H9 (cell line): ENCODE measurements around the gene SP140. TPM values are rescaled to one million over a fixed set of nuclear protein-coding genes. Genes with fewer than 3 reads are reported as not detected.

Experiments
- DNase-seq: peaks from one replicate; pipeline ENCODE4 v3.0.0-alpha.2; 2017
- H2AFZ ChIP-seq: one replicate; pipeline ENCODE4 v1.6.1; 2013; ENCODE audit warnings: mild to moderate bottlenecking, low read length, control low read depth, moderate library complexity
- H2AK5ac ChIP-seq: 2 replicates; pipeline ENCODE4 v1.6.1; 2013; ENCODE audit warnings: low read length, control low read depth, mixed read lengths; ENCODE audit not compliant: insufficient read length
- H2BK120ac ChIP-seq: one replicate; pipeline ENCODE4 v1.6.1; 2013; ENCODE audit warnings: low read depth, mild to moderate bottlenecking, low read length, control low read depth, inconsistent platforms; ENCODE audit not compliant: poor library complexity, severe bottlenecking
- H2BK12ac ChIP-seq: 2 replicates; pipeline ENCODE4 v1.6.1; 2013; ENCODE audit warnings: low read length, control low read depth, mixed read lengths, low read depth; ENCODE audit not compliant: insufficient read length
- H2BK15ac ChIP-seq: 2 replicates; pipeline ENCODE4 v1.6.1; 2013; ENCODE audit warnings: low read depth, low read length, control low read depth
- H2BK20ac ChIP-seq: one replicate; pipeline ENCODE4 v1.6.1; 2013; ENCODE audit warnings: low read depth, mild to moderate bottlenecking, low read length, control low read depth, inconsistent platforms; ENCODE audit not compliant: poor library complexity, severe bottlenecking
- H2BK5ac ChIP-seq: 2 replicates; pipeline ENCODE4 v1.6.1; 2013; ENCODE audit warnings: low read length, control low read depth, mixed read lengths; ENCODE audit not compliant: insufficient read length
- H3K14ac ChIP-seq: 2 replicates; pipeline ENCODE4 v1.6.1; 2013; ENCODE audit warnings: low read length, control low read depth; ENCODE audit not compliant: insufficient read depth
- H3K18ac ChIP-seq: 2 replicates; pipeline ENCODE4 v1.6.1; 2013; ENCODE audit warnings: low read depth, mild to moderate bottlenecking, mixed read lengths, low read length, control low read depth; ENCODE audit not compliant: insufficient read length
- H3K23ac ChIP-seq: 2 replicates; pipeline ENCODE4 v1.6.1; 2013; ENCODE audit warnings: low read length, control low read depth, mixed read lengths, low read depth; ENCODE audit not compliant: insufficient read length
- H3K23me2 ChIP-seq: 2 replicates; pipeline ENCODE4 v1.6.1; 2013; ENCODE audit warnings: low read depth, mild to moderate bottlenecking, mixed read lengths, low read length, control low read depth; ENCODE audit not compliant: insufficient read length, poor library complexity, severe bottlenecking
- H3K27ac ChIP-seq: 2 replicates; pipeline ENCODE4 v1.5.1; 2013; ENCODE audit warnings: low read length, control low read depth, mixed read lengths, low read depth; ENCODE audit not compliant: insufficient read length
- H3K27me3 ChIP-seq: 2 replicates; pipeline ENCODE4 v1.6.1; 2013; ENCODE audit warnings: low read length, control low read depth, inconsistent platforms; ENCODE audit not compliant: insufficient read depth
- H3K4ac ChIP-seq: 2 replicates; pipeline ENCODE4 v1.6.1; 2013; ENCODE audit warnings: low read depth, mild to moderate bottlenecking, control low read depth, inconsistent platforms, low read length, moderate library complexity
- H3K4me1 ChIP-seq: 2 replicates; pipeline ENCODE4 v1.6.1; 2013; ENCODE audit warnings: low read length, control low read depth, inconsistent platforms; ENCODE audit not compliant: insufficient read depth
- H3K4me2 ChIP-seq: 2 replicates; pipeline ENCODE4 v1.6.1; 2013; ENCODE audit warnings: low read length, control low read depth, mixed read lengths; ENCODE audit not compliant: insufficient read length, insufficient read depth
- H3K56ac ChIP-seq: 2 replicates; pipeline ENCODE4 v1.6.1; 2013; ENCODE audit warnings: low read depth, mild to moderate bottlenecking, mixed read lengths, low read length, control low read depth; ENCODE audit not compliant: insufficient read length
- H3K79me1 ChIP-seq: 2 replicates; pipeline ENCODE4 v1.6.1; 2013; ENCODE audit warnings: low read depth, mild to moderate bottlenecking, moderate library complexity, low read length, control low read depth, inconsistent platforms; ENCODE audit not compliant: insufficient read depth, poor library complexity, severe bottlenecking
- H3K79me2 ChIP-seq: 2 replicates; pipeline ENCODE4 v1.6.1; 2013; ENCODE audit warnings: low read length, control low read depth, inconsistent platforms; ENCODE audit not compliant: insufficient read depth
- H3K9ac ChIP-seq: 2 replicates; pipeline ENCODE4 v1.6.1; 2013; ENCODE audit warnings: low read length, control low read depth, mixed read lengths; ENCODE audit not compliant: insufficient read length; ENCODE audit errors: extremely low read depth
- H3K9me3 ChIP-seq: one replicate; pipeline ENCODE4 v1.6.1; 2013; ENCODE audit warnings: low read depth, low read length, inconsistent platforms; ENCODE audit not compliant: control insufficient read depth
- H3T11ph ChIP-seq: one replicate; pipeline ENCODE4 v1.6.1; 2013; ENCODE audit warnings: mild to moderate bottlenecking, low read length, control low read depth, inconsistent platforms
- H4K20me1 ChIP-seq: one replicate; pipeline ENCODE4 v1.6.1; 2013; ENCODE audit not compliant: control insufficient read depth, insufficient read length, insufficient read depth
- H4K5ac ChIP-seq: 2 replicates; pipeline ENCODE4 v1.6.1; 2013; ENCODE audit warnings: low read depth, mild to moderate bottlenecking, mixed read lengths, low read length, control low read depth; ENCODE audit not compliant: insufficient read length
- H4K8ac ChIP-seq: replicated peaks from 2 replicates; pipeline ENCODE4 v1.6.1; 2013; ENCODE audit warnings: low read length, control low read depth, mixed read lengths, low read depth; ENCODE audit not compliant: insufficient read length
- H4K91ac ChIP-seq: 2 replicates; pipeline ENCODE4 v1.6.1; 2013; ENCODE audit warnings: low read depth, mild to moderate bottlenecking, moderate library complexity, mixed read lengths, low read length, control low read depth; ENCODE audit not compliant: insufficient read length
- H3K27ac Mint-ChIP-seq, 3 experiments: 2 replicates in 2 of 3; 3 replicates in 1 of 3; pipeline ENCODE4 v1.8.0; 2020 to 2021; ENCODE audit warnings: mixed read lengths in 3 of 3, mild to moderate bottlenecking in 1 of 3, moderate library complexity in 1 of 3
- H3K27me3 Mint-ChIP-seq: 2 replicates; pipeline ENCODE4 v1.8.0; 2021; ENCODE audit warnings: low read depth, mild to moderate bottlenecking, moderate library complexity, mixed read lengths
- H3K36me3 Mint-ChIP-seq, 3 experiments: 2 replicates in 2 of 3; 3 replicates in 1 of 3; pipeline ENCODE4 v1.8.0; 2020 to 2021; ENCODE audit warnings: low read depth in 3 of 3, mixed read lengths in 3 of 3; ENCODE audit not compliant: insufficient read depth in 1 of 3
- H3K4me1 Mint-ChIP-seq, 2 experiments: 2 replicates each; pipeline ENCODE4 v1.8.0; 2020; ENCODE audit warnings: mixed read lengths in 2 of 2
- H3K4me3 Mint-ChIP-seq, 2 experiments: 2 replicates in 1 of 2; 3 replicates in 1 of 2; pipeline ENCODE4 v1.8.0; 2020 to 2021; ENCODE audit warnings: mild to moderate bottlenecking in 2 of 2, mixed read lengths in 2 of 2, moderate library complexity in 1 of 2
- H3K9me3 Mint-ChIP-seq, 2 experiments: 2 replicates in 1 of 2; 3 replicates in 1 of 2; pipeline ENCODE4 v1.8.0; 2020; ENCODE audit warnings: mild to moderate bottlenecking in 2 of 2, mixed read lengths in 2 of 2, moderate library complexity in 1 of 2
- WGBS: extraction: QIAGEN DNeasy Blood & Tissue Kit; methylation state at CpG from one replicate; pipeline ENCODE4 v1.1.7; 2013; ENCODE audit warnings: missing lambda C conversion rate, low lambda C conversion rate, mixed read lengths; ENCODE audit not compliant: insufficient read length; ENCODE audit errors: extremely low coverage; 5-methylcytosine and 5-hydroxymethylcytosine counted together
- total RNA-seq: library from RNA; stranded (reverse); gene quantifications from 2 replicates; pipeline ENCODE4 v1.2.1, GENCODE V29; 2021
- TF ChIP-seq, protein P1 (sequence below): fragments of 200-600 bp; sonication (generic); conservative IDR thresholded peaks from 3 replicates; pipeline ENCODE4 v1.8.0; 2021; ENCODE audit warnings: antibody characterized with exemption, mild to moderate bottlenecking

The SP140 gene
- total RNA-seq, 1 experiment from 2014 or later: 0.31 TPM

DNA sequence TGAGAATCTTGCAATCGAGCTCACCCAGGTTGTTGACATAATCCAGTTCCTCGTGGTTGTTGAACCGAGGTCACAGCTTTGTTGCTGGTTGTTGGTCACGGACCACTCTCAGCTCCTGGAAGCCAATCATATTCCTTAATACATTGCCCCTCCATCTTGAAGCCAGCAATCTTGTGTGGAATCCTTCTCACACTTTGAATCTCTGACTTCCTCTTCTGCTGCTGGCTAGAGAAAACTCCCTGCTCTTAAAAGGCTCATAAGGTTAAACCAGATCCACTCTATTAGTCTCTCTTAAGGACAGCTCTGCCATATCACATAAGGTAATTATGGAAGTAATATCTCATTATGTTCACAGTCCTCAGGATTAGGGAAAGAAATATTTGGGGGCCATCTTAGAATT lies 41.1 kb downstream of the SP140 start:
- Histone ChIP-seq H3K9me3 (no peaks in the 10 kb centered on the region), H3K14ac (no peak overlapping the region), H2BK15ac (no peak overlapping the region), H2BK120ac (no peak overlapping the region), H3K27me3 (no peaks in the 10 kb centered on the region), H2AFZ (no peak overlapping the region), H3K18ac (no peak overlapping the region), H3K27ac (no peak overlapping the region), H3K79me2 (no peaks in the 10 kb centered on the region), H3K4me2 (no peak overlapping the region), H3K23ac (no peak overlapping the region), H2BK20ac (no peak overlapping the region), H3K23me2 (no peaks in the 10 kb centered on the region), H3K9ac (no peak overlapping the region), H3K79me1 (no peaks in the 10 kb centered on the region), H2BK5ac (no peak overlapping the region), H4K20me1 (no peaks in the 10 kb centered on the region), H2BK12ac (no peak overlapping the region), H4K5ac (no peak overlapping the region), H3K4me1 (no peaks in the 10 kb centered on the region), H4K91ac (no peak overlapping the region), H4K8ac (no peak overlapping the region), H3T11ph (no peak overlapping the region), H3K56ac (no peak overlapping the region), H2AK5ac (no peak overlapping the region), H3K4ac (no peak overlapping the region)
- Mint-ChIP-seq H3K9me3 (peaks cover under 1 to 2% of the 10 kb centered on the region in 2 experiments; a peak in 3 of 5 replicates), H3K27me3 (no peaks in the 10 kb centered on the region), H3K4me3 (no peak overlapping the region), H3K36me3 (no peaks in the 10 kb centered on the region; a peak in 1 of 7 replicates), H3K27ac (no peak overlapping the region), H3K4me1 (peaks cover 8 to 10% of the 10 kb centered on the region in 2 experiments; a peak in 3 of 4 replicates)
- no CpG with 5 or more reads among the region's 4 CpGs for WGBS
- TF ChIP-seq, protein P1, sequence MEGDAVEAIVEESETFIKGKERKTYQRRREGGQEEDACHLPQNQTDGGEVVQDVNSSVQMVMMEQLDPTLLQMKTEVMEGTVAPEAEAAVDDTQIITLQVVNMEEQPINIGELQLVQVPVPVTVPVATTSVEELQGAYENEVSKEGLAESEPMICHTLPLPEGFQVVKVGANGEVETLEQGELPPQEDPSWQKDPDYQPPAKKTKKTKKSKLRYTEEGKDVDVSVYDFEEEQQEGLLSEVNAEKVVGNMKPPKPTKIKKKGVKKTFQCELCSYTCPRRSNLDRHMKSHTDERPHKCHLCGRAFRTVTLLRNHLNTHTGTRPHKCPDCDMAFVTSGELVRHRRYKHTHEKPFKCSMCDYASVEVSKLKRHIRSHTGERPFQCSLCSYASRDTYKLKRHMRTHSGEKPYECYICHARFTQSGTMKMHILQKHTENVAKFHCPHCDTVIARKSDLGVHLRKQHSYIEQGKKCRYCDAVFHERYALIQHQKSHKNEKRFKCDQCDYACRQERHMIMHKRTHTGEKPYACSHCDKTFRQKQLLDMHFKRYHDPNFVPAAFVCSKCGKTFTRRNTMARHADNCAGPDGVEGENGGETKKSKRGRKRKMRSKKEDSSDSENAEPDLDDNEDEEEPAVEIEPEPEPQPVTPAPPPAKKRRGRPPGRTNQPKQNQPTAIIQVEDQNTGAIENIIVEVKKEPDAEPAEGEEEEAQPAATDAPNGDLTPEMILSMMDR: no peak
- no peak for DNase-seq
